K562 (cell line): ENCODE measurements around the gene CNGA3. TPM values are rescaled to one million over a fixed set of nuclear protein-coding genes. Genes with fewer than 3 reads are reported as not detected.

Source experiments
- ATAC-seq: fragments of 200-7000 bp; cut with Tn5 transposase; 3 replicates; pipeline ENCODE4 v1.9.1; 2020; ENCODE audit warnings: moderate library complexity
- BruUV-seq: library from RNA; stranded (reverse); fragments of 400-500 nt; replicated peaks from 2 replicates; lab custom pipeline; 2021; lab: Mats Ljungman, UMichigan
- CTCF ChIA-PET: fragments of 300-600 bp; formaldehyde crosslinking; extraction: SDS; loops from one replicate; lab custom pipeline; 2021; ENCODE audit warnings: low intra/inter-chr PET ratio; lab: Yijun Ruan, JAX
- POLR2A ChIA-PET: fragments of 300-600, 350-650 bp; sonication (Branson Sonifier 250); formaldehyde crosslinking; extraction: SDS; loops from one replicate; lab custom pipeline; 2021; ENCODE audit warnings: antibody characterized with exemption, inconsistent platforms; lab: Yijun Ruan, JAX
- DNase-seq, 4 experiments: peaks; one replicate each; pipeline versions ENCODE4 v3.0.0 to v3.0.0-alpha.2; 2011 to 2018; ENCODE audit warnings: low spot score in 3 of 4, mixed read lengths in 3 of 4; ENCODE audit errors: extremely low read depth in 1 of 4
- FAIRE-seq: peaks from 2 replicates; lab custom pipeline; 2011; peaks lifted over from hg19 to GRCh38; lab: Jason Lieb, UNC
- H2AFZ ChIP-seq: 2 replicates; pipeline ENCODE4 v1.6.0; 2011; ENCODE audit warnings: low read depth, low read length, control low read depth, inconsistent platforms
- H3K27ac ChIP-seq: fragments of 200-600 bp; 3 replicates; pipeline ENCODE4 v1.8.0; 2011; ENCODE audit warnings: low read depth, mild to moderate bottlenecking, control low read depth, inconsistent platforms, low read length, moderate library complexity, mixed read lengths; ENCODE audit errors: extremely low read depth
- H3K27me3 ChIP-seq, 2 experiments: fragments of 300-600 bp in 1 of 2; 2 replicates in 1 of 2; 3 replicates in 1 of 2; pipeline versions ENCODE4 v1.6.0 to v1.8.0; 2011; ENCODE audit warnings: inconsistent platforms in 2 of 2, low read length in 2 of 2, mild to moderate bottlenecking in 1 of 2, mixed read lengths in 1 of 2, moderate library complexity in 1 of 2; ENCODE audit not compliant: control insufficient read depth in 2 of 2, insufficient read depth in 2 of 2
- H3K36me3 ChIP-seq: fragments of 300-600 bp; 3 replicates; pipeline ENCODE4 v1.8.0; 2011; ENCODE audit warnings: mild to moderate bottlenecking, low read length, inconsistent platforms; ENCODE audit not compliant: control insufficient read depth, insufficient read depth
- H3K4me1 ChIP-seq, 2 experiments: fragments of 200-600 bp in 1 of 2; replicated peaks in 1 of 2; 2 replicates in 1 of 2; 3 replicates in 1 of 2; pipeline versions ENCODE4 v1.5.1 to v1.8.0; 2011; ENCODE audit warnings: inconsistent platforms in 2 of 2, low read length in 2 of 2, mild to moderate bottlenecking in 1 of 2, mixed read lengths in 1 of 2, moderate library complexity in 1 of 2; ENCODE audit not compliant: control insufficient read depth in 2 of 2, insufficient read depth in 2 of 2
- H3K4me2 ChIP-seq: 2 replicates; pipeline ENCODE4 v1.6.1; 2011; ENCODE audit warnings: low read length, control low read depth, inconsistent platforms, mixed read lengths; ENCODE audit not compliant: insufficient read depth
- H3K4me3 ChIP-seq: fragments of 200-600 bp; sonication (generic), shearing (Covaris generic); 2 replicates; pipeline ENCODE4 v1.5.1; 2016; ENCODE audit warnings: control low read depth, inconsistent platforms
- H3K79me2 ChIP-seq: fragments of 200-600 bp; 3 replicates; pipeline ENCODE4 v1.8.0; 2011; ENCODE audit warnings: low read length, inconsistent platforms; ENCODE audit not compliant: control insufficient read depth, insufficient read depth
- H3K9ac ChIP-seq, 2 experiments: 2 replicates each; pipeline versions ENCODE4 v1.6.0 to v1.6.1; 2011; ENCODE audit warnings: low read depth in 2 of 2, low read length in 2 of 2, control low read depth in 1 of 2, inconsistent platforms in 1 of 2, mild to moderate bottlenecking in 1 of 2, mixed read lengths in 1 of 2; ENCODE audit not compliant: insufficient read depth in 1 of 2
- H3K9me1 ChIP-seq: one replicate; pipeline ENCODE4 v1.6.0; 2011; ENCODE audit warnings: inconsistent platforms, mild to moderate bottlenecking, low read length, moderate library complexity; ENCODE audit not compliant: control insufficient read depth, insufficient read depth
- H3K9me3 ChIP-seq: replicated peaks from 2 replicates; pipeline ENCODE4 v1.5.1; 2011; ENCODE audit warnings: low read depth, low read length, inconsistent platforms; ENCODE audit not compliant: control insufficient read depth, insufficient read depth
- H4K20me1 ChIP-seq: replicated peaks from 2 replicates; pipeline ENCODE4 v1.6.1; 2011; ENCODE audit warnings: low read length, inconsistent platforms, mixed read lengths; ENCODE audit not compliant: control insufficient read depth, insufficient read depth
- BRD4 ChIP-seq: fragments of 200-600 bp; sonication (generic); IDR thresholded peaks from 2 replicates; pipeline ENCODE4 v1.6.1; 2017; ENCODE audit warnings: inconsistent platforms
- CBX3 ChIP-seq, 2 experiments: IDR thresholded peaks; 1 replicate in 1 of 2; 2 replicates in 1 of 2; pipeline ENCODE4 v1.6.1; 2012; ENCODE audit warnings: inconsistent platforms in 2 of 2, low read length in 2 of 2, borderline replicate concordance in 1 of 2, control low read depth in 1 of 2
- HEY1 ChIP-seq: fragments of 250-450 bp; sonication (Bioruptor Pico); IDR thresholded peaks from 2 replicates; pipeline ENCODE4 v1.5.0; 2020; ENCODE audit warnings: mild to moderate bottlenecking, moderate library complexity, borderline replicate concordance
- MTF1 ChIP-seq: fragments of 250-450 bp; sonication (Bioruptor Pico); IDR thresholded peaks from 2 replicates; pipeline ENCODE4 v1.9.0; 2021; ENCODE audit warnings: moderate library complexity, mild to moderate bottlenecking, inconsistent platforms, borderline replicate concordance
- NR3C1 ChIP-seq: sonication (generic); formaldehyde crosslinking; IDR thresholded peaks from 2 replicates; pipeline ENCODE4 v1.8.1; 2022; ENCODE audit warnings: missing genetic modification reagents
- SMARCA4 ChIP-seq: fragments of 450-650 bp; IDR thresholded peaks from 2 replicates; pipeline ENCODE4 v1.6.1; 2016
- TCF3 ChIP-seq: sonication (generic); formaldehyde crosslinking; IDR thresholded peaks from 2 replicates; pipeline ENCODE4 v1.4.0; 2020; ENCODE audit warnings: mild to moderate bottlenecking, missing genetic modification reagents
- ZKSCAN3 ChIP-seq: fragments of 250-450 bp; sonication (Bioruptor Pico); IDR thresholded peaks from 2 replicates; pipeline ENCODE4 v1.4.0; 2020
- ZNF133 ChIP-seq: fragments of 250-450 bp; sonication (Bioruptor Pico); IDR thresholded peaks from 2 replicates; pipeline ENCODE4 v1.4.0; 2020; ENCODE audit warnings: mild to moderate bottlenecking
- ZNF316 ChIP-seq: fragments of 450-650 bp; IDR thresholded peaks from 2 replicates; pipeline ENCODE4 v1.6.1; 2016
- ZNF444 ChIP-seq: fragments of 250-450 bp; sonication (Bioruptor Pico); IDR thresholded peaks from 2 replicates; pipeline ENCODE4 v1.4.0; 2020; ENCODE audit warnings: mild to moderate bottlenecking, moderate library complexity
- WGBS: fragments of 100-300 bp; shearing (Covaris generic); methylation state at CpG from one replicate; pipeline ENCODE4 v1.1.6; 2016; ENCODE audit warnings: low coverage, mixed read lengths; ENCODE audit not compliant: insufficient coverage; ENCODE audit errors: missing lambda C conversion rate; 5-methylcytosine and 5-hydroxymethylcytosine counted together
- in situ Hi-C: fragments of 300-500 bp; cut with MboI; formaldehyde crosslinking; loops from 4 replicates; pipeline ENCODE4 v1.15.0; 2018; ENCODE audit warnings: inconsistent platforms, mixed read lengths
- intact Hi-C: fragments of 100-400 bp; cut with micrococcal nuclease; formaldehyde crosslinking; loops from 2 replicates; pipeline ENCODE4 v1.14.2; 2022
- polyA plus RNA-seq, 8 experiments: library from polyadenylated mRNA; depleted of rRNA in 4 of 8; stranded (reverse) in 5 of 8; unstranded in 3 of 8; fragments of >200 nt; fragmentation: Nextera tagmentation in 2 of 8; fragmentation: Illumina TruSeq in 1 of 8; extraction: Ambion mirVana in 2 of 8; extraction: Trizol in 1 of 8; gene quantifications; 2 replicates each; pipeline versions ENCODE4 v1.2.1 to v1.2.3, GENCODE V29; 2011 to 2014; ENCODE audit warnings: inconsistent platforms in 1 of 8, missing spikeins in 1 of 8
- total RNA-seq, 7 experiments: library from RNA; depleted of rRNA in 6 of 7; stranded (reverse); fragments of >200 nt in 6 of 7; fragmentation: Illumina TruSeq in 2 of 7; extraction: Trizol in 2 of 7; gene quantifications; 2 replicates each; pipeline versions ENCODE4 v1.2.1 to v1.2.3, GENCODE V29; 2011 to 2021; ENCODE audit warnings: low replicate concordance in 1 of 7
- TF ChIP-seq, protein P1 (sequence below): fragments of 200-600 bp; sonication (generic); IDR thresholded peaks from one replicate; pipeline ENCODE4 v1.6.1; 2012; ENCODE audit warnings: mild to moderate bottlenecking, low read depth, low read length, inconsistent platforms

CNGA3 gene
- total and polyA plus RNA-seq, 9 of the 15 experiments (the other 6 are each of a cell fraction or from before 2014, with no cell fraction given) = not detected

DNA sequence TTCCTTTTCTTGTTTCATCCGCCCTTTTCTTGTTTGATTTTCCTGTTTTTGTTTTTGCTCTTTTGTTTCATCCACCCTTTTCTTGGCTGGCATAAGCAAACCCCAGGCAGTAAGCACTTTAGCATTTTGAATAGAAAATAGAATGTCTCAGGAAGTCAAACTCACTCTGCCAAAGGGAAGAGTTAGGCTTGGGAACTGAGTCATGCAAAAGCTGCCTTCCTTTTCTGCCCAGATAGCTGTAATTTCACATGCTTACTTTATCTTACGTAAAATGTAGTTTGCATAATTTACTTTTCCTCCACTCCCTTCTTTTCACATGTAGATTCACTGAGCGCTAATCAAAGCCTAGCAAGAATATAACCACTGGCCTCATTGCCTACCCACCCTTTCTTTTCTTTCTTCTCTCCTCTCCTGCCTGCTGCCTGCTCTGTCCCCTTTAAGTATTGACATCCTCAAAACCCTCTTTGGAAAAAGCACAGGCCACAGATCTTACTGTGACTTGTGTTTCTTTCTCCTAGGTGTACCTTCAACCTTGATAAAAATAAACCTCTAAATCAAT is 48.4 kb downstream of the CNGA3 start (continued):
- TF ChIP-seq ZNF133 (CRISPR knock-in tag) = no peak
- TF ChIP-seq ZKSCAN3 (CRISPR knock-in tag) = no peak
- no peak for TF ChIP-seq SMARCA4
- TF ChIP-seq MTF1 = no peak

DNA sequence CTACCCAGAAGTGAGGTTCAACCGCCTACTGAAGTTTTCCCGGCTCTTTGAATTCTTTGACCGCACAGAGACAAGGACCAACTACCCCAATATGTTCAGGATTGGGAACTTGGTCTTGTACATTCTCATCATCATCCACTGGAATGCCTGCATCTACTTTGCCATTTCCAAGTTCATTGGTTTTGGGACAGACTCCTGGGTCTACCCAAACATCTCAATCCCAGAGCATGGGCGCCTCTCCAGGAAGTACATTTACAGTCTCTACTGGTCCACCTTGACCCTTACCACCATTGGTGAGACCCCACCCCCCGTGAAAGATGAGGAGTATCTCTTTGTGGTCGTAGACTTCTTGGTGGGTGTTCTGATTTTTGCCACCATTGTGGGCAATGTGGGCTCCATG is 49.7 kb downstream of the CNGA3 start:
- FAIRE-seq (no peak), ATAC-seq (no peak), DNase-seq (no peak)
- intact Hi-C loops (no loop called here), in situ Hi-C loops (loop anchor here (25.0 kb wide), 1 partner anchor 584 kb away; no protein-coding TSS in a partner anchor)
- H3K9me3 ChIP-seq = no peaks in the 10 kb centered on the region
- H2AFZ ChIP-seq = no peak overlapping the region
- H3K4me2 ChIP-seq = no peak overlapping the region
- no peak overlapping the region for H3K4me3 ChIP-seq
- no TSS peak for BruUV-seq
- TF ChIP-seq, protein P1, sequence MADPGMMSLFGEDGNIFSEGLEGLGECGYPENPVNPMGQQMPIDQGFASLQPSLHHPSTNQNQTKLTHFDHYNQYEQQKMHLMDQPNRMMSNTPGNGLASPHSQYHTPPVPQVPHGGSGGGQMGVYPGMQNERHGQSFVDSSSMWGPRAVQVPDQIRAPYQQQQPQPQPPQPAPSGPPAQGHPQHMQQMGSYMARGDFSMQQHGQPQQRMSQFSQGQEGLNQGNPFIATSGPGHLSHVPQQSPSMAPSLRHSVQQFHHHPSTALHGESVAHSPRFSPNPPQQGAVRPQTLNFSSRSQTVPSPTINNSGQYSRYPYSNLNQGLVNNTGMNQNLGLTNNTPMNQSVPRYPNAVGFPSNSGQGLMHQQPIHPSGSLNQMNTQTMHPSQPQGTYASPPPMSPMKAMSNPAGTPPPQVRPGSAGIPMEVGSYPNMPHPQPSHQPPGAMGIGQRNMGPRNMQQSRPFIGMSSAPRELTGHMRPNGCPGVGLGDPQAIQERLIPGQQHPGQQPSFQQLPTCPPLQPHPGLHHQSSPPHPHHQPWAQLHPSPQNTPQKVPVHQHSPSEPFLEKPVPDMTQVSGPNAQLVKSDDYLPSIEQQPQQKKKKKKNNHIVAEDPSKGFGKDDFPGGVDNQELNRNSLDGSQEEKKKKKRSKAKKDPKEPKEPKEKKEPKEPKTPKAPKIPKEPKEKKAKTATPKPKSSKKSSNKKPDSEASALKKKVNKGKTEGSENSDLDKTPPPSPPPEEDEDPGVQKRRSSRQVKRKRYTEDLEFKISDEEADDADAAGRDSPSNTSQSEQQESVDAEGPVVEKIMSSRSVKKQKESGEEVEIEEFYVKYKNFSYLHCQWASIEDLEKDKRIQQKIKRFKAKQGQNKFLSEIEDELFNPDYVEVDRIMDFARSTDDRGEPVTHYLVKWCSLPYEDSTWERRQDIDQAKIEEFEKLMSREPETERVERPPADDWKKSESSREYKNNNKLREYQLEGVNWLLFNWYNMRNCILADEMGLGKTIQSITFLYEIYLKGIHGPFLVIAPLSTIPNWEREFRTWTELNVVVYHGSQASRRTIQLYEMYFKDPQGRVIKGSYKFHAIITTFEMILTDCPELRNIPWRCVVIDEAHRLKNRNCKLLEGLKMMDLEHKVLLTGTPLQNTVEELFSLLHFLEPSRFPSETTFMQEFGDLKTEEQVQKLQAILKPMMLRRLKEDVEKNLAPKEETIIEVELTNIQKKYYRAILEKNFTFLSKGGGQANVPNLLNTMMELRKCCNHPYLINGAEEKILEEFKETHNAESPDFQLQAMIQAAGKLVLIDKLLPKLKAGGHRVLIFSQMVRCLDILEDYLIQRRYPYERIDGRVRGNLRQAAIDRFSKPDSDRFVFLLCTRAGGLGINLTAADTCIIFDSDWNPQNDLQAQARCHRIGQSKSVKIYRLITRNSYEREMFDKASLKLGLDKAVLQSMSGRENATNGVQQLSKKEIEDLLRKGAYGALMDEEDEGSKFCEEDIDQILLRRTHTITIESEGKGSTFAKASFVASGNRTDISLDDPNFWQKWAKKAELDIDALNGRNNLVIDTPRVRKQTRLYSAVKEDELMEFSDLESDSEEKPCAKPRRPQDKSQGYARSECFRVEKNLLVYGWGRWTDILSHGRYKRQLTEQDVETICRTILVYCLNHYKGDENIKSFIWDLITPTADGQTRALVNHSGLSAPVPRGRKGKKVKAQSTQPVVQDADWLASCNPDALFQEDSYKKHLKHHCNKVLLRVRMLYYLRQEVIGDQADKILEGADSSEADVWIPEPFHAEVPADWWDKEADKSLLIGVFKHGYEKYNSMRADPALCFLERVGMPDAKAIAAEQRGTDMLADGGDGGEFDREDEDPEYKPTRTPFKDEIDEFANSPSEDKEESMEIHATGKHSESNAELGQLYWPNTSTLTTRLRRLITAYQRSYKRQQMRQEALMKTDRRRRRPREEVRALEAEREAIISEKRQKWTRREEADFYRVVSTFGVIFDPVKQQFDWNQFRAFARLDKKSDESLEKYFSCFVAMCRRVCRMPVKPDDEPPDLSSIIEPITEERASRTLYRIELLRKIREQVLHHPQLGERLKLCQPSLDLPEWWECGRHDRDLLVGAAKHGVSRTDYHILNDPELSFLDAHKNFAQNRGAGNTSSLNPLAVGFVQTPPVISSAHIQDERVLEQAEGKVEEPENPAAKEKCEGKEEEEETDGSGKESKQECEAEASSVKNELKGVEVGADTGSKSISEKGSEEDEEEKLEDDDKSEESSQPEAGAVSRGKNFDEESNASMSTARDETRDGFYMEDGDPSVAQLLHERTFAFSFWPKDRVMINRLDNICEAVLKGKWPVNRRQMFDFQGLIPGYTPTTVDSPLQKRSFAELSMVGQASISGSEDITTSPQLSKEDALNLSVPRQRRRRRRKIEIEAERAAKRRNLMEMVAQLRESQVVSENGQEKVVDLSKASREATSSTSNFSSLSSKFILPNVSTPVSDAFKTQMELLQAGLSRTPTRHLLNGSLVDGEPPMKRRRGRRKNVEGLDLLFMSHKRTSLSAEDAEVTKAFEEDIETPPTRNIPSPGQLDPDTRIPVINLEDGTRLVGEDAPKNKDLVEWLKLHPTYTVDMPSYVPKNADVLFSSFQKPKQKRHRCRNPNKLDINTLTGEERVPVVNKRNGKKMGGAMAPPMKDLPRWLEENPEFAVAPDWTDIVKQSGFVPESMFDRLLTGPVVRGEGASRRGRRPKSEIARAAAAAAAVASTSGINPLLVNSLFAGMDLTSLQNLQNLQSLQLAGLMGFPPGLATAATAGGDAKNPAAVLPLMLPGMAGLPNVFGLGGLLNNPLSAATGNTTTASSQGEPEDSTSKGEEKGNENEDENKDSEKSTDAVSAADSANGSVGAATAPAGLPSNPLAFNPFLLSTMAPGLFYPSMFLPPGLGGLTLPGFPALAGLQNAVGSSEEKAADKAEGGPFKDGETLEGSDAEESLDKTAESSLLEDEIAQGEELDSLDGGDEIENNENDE = no peak
- TF ChIP-seq HEY1 (CRISPR knock-in tag) (no peak), NR3C1 (no peak), CBX3 (IDR thresholded peaks at IDR 0.05; ENCODE audit: borderline replicate concordance in 1 of 2, low read length in 2 of 2) (no peak), BRD4 (no peak), ZNF316 (no peak), ZNF444 (no peak), TCF3 (CRISPR knock-in tag) (no peak)
- no peaks in the 10 kb centered on the region for H3K79me2 ChIP-seq
- ChIA-PET CTCF (no interaction called here), POLR2A (no interaction called here)
- WGBS = 0% methylated on average over 6 of the region's 6 CpGs
- peaks cover 35 to 45% of the 10 kb centered on the region in 2 experiments for H3K27me3 ChIP-seq
- H3K36me3 ChIP-seq = no peaks in the 10 kb centered on the region
- H3K4me1 ChIP-seq = no peaks in the 10 kb centered on the region
- no peaks in the 10 kb centered on the region; the same call in 1 of the 2 replicates for H4K20me1 ChIP-seq
- no peaks in the 10 kb centered on the region for H3K9me1 ChIP-seq
- no peak overlapping the region for H3K9ac ChIP-seq
- H3K27ac ChIP-seq = no peak overlapping the region
